GM23338 (cell line): ENCODE measurements around the gene GABARAP. TPM values are rescaled to one million over a fixed set of nuclear protein-coding genes. Genes with fewer than 3 reads are reported as not detected.

Source experiments
- ATAC-seq: fragments of 200-7000 bp; cut with Tn5 transposase; 3 replicates; pipeline ENCODE4 v1.9.1; 2020
- DNase-seq: peaks from one replicate; pipeline ENCODE4 v3.0.0-alpha.2; 2015; ENCODE audit warnings: low spot score
- H2AFZ ChIP-seq: fragments of 200-600 bp; sonication (generic); 2 replicates; pipeline ENCODE4 v1.8.0; 2016; ENCODE audit warnings: antibody characterized with exemption, mild to moderate bottlenecking, moderate library complexity
- H3F3A ChIP-seq: fragments of 200-600 bp; sonication (generic); replicated peaks from 2 replicates; pipeline ENCODE4 v1.8.0; 2017; ENCODE audit warnings: antibody characterized with exemption, mixed run types, low read depth
- H3K27ac ChIP-seq: fragments of 200-600 bp; sonication (generic); 2 replicates; pipeline ENCODE4 v1.6.1; 2016; ENCODE audit warnings: low read depth
- H3K27me3 ChIP-seq: fragments of 200-600 bp; sonication (generic); 2 replicates; pipeline ENCODE4 v1.8.0; 2016; ENCODE audit warnings: mild to moderate bottlenecking, mixed run types, moderate library complexity; ENCODE audit not compliant: insufficient read depth
- H3K36me3 ChIP-seq: fragments of 200-600 bp; sonication (generic); 2 replicates; pipeline ENCODE4 v1.8.0; 2016; ENCODE audit warnings: mild to moderate bottlenecking; ENCODE audit not compliant: insufficient read depth
- H3K4me1 ChIP-seq: fragments of 200-600 bp; sonication (generic); 2 replicates; pipeline ENCODE4 v1.8.0; 2016; ENCODE audit warnings: mild to moderate bottlenecking, moderate library complexity; ENCODE audit not compliant: insufficient read depth
- H3K4me2 ChIP-seq: fragments of 200-600 bp; sonication (generic); 2 replicates; pipeline ENCODE4 v1.7.1; 2017; ENCODE audit warnings: mixed run types
- H3K4me3 ChIP-seq: fragments of 200-600 bp; sonication (generic); 2 replicates; pipeline ENCODE4 v1.6.1; 2016; ENCODE audit warnings: mixed run types
- H3K79me2 ChIP-seq: fragments of 200-600 bp; sonication (generic); replicated peaks from 2 replicates; pipeline ENCODE4 v1.8.0; 2017; ENCODE audit warnings: mild to moderate bottlenecking; ENCODE audit not compliant: insufficient read depth
- H3K9me2 ChIP-seq: fragments of 200-600 bp; sonication (generic); 2 replicates; pipeline ENCODE4 v1.8.0; 2017; ENCODE audit not compliant: insufficient read depth
- H4K20me1 ChIP-seq: fragments of 200-600 bp; sonication (generic); replicated peaks from 2 replicates; pipeline ENCODE4 v1.8.0; 2017; ENCODE audit warnings: mild to moderate bottlenecking; ENCODE audit not compliant: insufficient read depth
- H3K27ac Mint-ChIP-seq: 2 replicates; pipeline ENCODE4 v1.8.0; 2020; ENCODE audit warnings: inconsistent platforms, mild to moderate bottlenecking, moderate library complexity, mixed read lengths
- H3K27me3 Mint-ChIP-seq: 3 replicates; pipeline ENCODE4 v1.8.0; 2022; ENCODE audit warnings: low read depth, mild to moderate bottlenecking, moderate library complexity, mixed read lengths, inconsistent platforms; ENCODE audit not compliant: insufficient read depth, poor library complexity
- H3K36me3 Mint-ChIP-seq: 3 replicates; pipeline ENCODE4 v1.8.0; 2021; ENCODE audit warnings: low read depth, mild to moderate bottlenecking, inconsistent platforms, moderate library complexity, mixed read lengths
- H3K4me1 Mint-ChIP-seq: 3 replicates; pipeline ENCODE4 v1.8.0; 2020; ENCODE audit warnings: mild to moderate bottlenecking, inconsistent platforms, mixed read lengths
- H3K4me3 Mint-ChIP-seq: 3 replicates; pipeline ENCODE4 v1.8.0; 2021; ENCODE audit warnings: moderate library complexity, mild to moderate bottlenecking, inconsistent platforms, mixed read lengths
- H3K9me3 Mint-ChIP-seq: 3 replicates; pipeline ENCODE4 v1.8.0; 2020; ENCODE audit warnings: moderate library complexity, mild to moderate bottlenecking, inconsistent platforms, mixed read lengths
- CREB1 ChIP-seq: fragments of 250-450 bp; sonication (Bioruptor Pico); IDR thresholded peaks from 2 replicates; pipeline ENCODE4 v1.5.0; 2020; ENCODE audit warnings: low read depth, mild to moderate bottlenecking, moderate library complexity
- CTCF ChIP-seq, 2 experiments: fragments of 200-600 bp in 1 of 2; sonication (generic) in 1 of 2; conservative IDR thresholded peaks; 2 replicates each; pipeline versions ENCODE4 v1.5.1 to v1.6.1; 2016 to 2017; ENCODE audit warnings: antibody characterized with exemption in 2 of 2, low read depth in 2 of 2, mild to moderate bottlenecking in 2 of 2, moderate library complexity in 1 of 2
- ETS1 ChIP-seq: IDR thresholded peaks from 2 replicates; pipeline ENCODE4 v1.6.1; 2016; ENCODE audit warnings: antibody characterized with exemption
- EZH2 ChIP-seq: fragments of 200-600 bp; sonication (generic); IDR thresholded peaks from one replicate; pipeline ENCODE4 v1.8.0; 2017; ENCODE audit warnings: antibody characterized with exemption, mild to moderate bottlenecking, low read depth; ENCODE audit not compliant: unreplicated experiment
- EZH2phosphoT487 ChIP-seq: fragments of 200-600 bp; sonication (generic); IDR thresholded peaks from one replicate; pipeline ENCODE4 v1.8.1; 2018; ENCODE audit warnings: antibody characterized with exemption; ENCODE audit not compliant: unreplicated experiment
- JUNB ChIP-seq: IDR thresholded peaks from one replicate; pipeline ENCODE4 v1.6.1; 2016; ENCODE audit warnings: antibody characterized with exemption; ENCODE audit not compliant: unreplicated experiment
- NANOG ChIP-seq: IDR thresholded peaks from 2 replicates; pipeline ENCODE4 v1.6.1; 2016; ENCODE audit warnings: antibody characterized with exemption, borderline replicate concordance
- POLR2AphosphoS5 ChIP-seq: IDR thresholded peaks from 2 replicates; pipeline ENCODE4 v1.6.1; 2016; ENCODE audit warnings: antibody characterized with exemption, low read depth
- REST ChIP-seq: IDR thresholded peaks from one replicate; pipeline ENCODE4 v1.6.1; 2018; ENCODE audit warnings: antibody characterized with exemption; ENCODE audit not compliant: unreplicated experiment
- STAT1 ChIP-seq: IDR thresholded peaks from one replicate; pipeline ENCODE4 v1.6.1; 2016; ENCODE audit warnings: antibody characterized with exemption; ENCODE audit not compliant: unreplicated experiment
- ZNF114 ChIP-seq: fragments of 250-450 bp; sonication (Bioruptor Pico); IDR thresholded peaks from 2 replicates; pipeline ENCODE4 v1.5.0; 2020; ENCODE audit warnings: mild to moderate bottlenecking, moderate library complexity
- ZNF331 ChIP-seq: fragments of 250-450 bp; sonication (Bioruptor Pico); IDR thresholded peaks from 2 replicates; pipeline ENCODE4 v1.5.0; 2020; ENCODE audit warnings: low read depth, mild to moderate bottlenecking, moderate library complexity
- ZNF462 ChIP-seq: fragments of 250-450 bp; sonication (Bioruptor Pico); IDR thresholded peaks from 2 replicates; pipeline ENCODE4 v1.5.0; 2020; ENCODE audit warnings: mild to moderate bottlenecking, moderate library complexity
- polyA plus RNA-seq: library from polyadenylated mRNA; unstranded; fragments of >200 nt; fragmentation: Nextera tagmentation; extraction: Ambion mirVana; gene quantifications from 2 replicates; pipeline ENCODE4 v1.2.1, GENCODE V29; 2016
- total RNA-seq: library from RNA; depleted of rRNA; stranded (reverse); fragments of >200 nt; shearing (Covaris generic); gene quantifications from 2 replicates; pipeline ENCODE4 v1.2.3, GENCODE V29; 2014

The GABARAP gene
- total and polyA plus RNA-seq, 2 experiments from 2014 or later = 128 to 520 TPM

GRCh38 chr17:7217113-7217987, 24.9 kb downstream of the GABARAP start:
- peak overlapping the region; percentile 95 for H3K4me2 ChIP-seq
- H3F3A ChIP-seq = peaks cover 14% of the 10 kb centered on the region
- H3K27ac ChIP-seq = no peak overlapping the region
- TF ChIP-seq REST = no peak
- TF ChIP-seq ZNF114 (CRISPR knock-in tag) = no peak
- TF ChIP-seq EZH2 = no peak
- no peak for TF ChIP-seq ZNF462 (CRISPR knock-in tag)
- TF ChIP-seq ZNF331 (CRISPR knock-in tag) = no peak
- TF ChIP-seq JUNB = no peak
- no peak for TF ChIP-seq EZH2phosphoT487
- TF ChIP-seq CREB1 (CRISPR knock-in tag) = no peak
- no peak for TF ChIP-seq CTCF (conservative IDR thresholded peaks at IDR 0.05; ENCODE audit: low read depth in 2 of 2)
- no peak for TF ChIP-seq NANOG
- no peak for TF ChIP-seq ETS1
- no peak for TF ChIP-seq STAT1
- no peak for TF ChIP-seq POLR2AphosphoS5
- ATAC-seq = no peak
- H3K4me1 ChIP-seq = peaks cover 47% of the 10 kb centered on the region
- H4K20me1 ChIP-seq = peaks cover 7% of the 10 kb centered on the region; the same call in 1 of the 2 replicates
- H2AFZ ChIP-seq = peak overlapping the region; percentile 96
- peak overlapping the region; percentile 73 for H3K4me3 ChIP-seq
- H3K9me3 Mint-ChIP-seq = no peaks in the 10 kb centered on the region; the same call in 1 of the 3 replicates
- DNase-seq = peak; percentile 89
- H3K36me3 ChIP-seq = no peaks in the 10 kb centered on the region
- H3K36me3 Mint-ChIP-seq = peaks cover 23% of the 10 kb centered on the region
- no peaks in the 10 kb centered on the region for H3K9me2 ChIP-seq
- H3K4me3 Mint-ChIP-seq = peak overlapping the region; percentile 91
- H3K79me2 ChIP-seq = peaks cover 23% of the 10 kb centered on the region
- H3K27me3 Mint-ChIP-seq = peaks cover 51% of the 10 kb centered on the region
- H3K27me3 ChIP-seq = no peaks in the 10 kb centered on the region
- H3K27ac Mint-ChIP-seq = peak overlapping the region; percentile 85
- peaks cover 57% of the 10 kb centered on the region for H3K4me1 Mint-ChIP-seq
